Duodenal mucosa (tissue), 2 donors: ENCODE measurements around the gene SLC13A2.
"Not testable (repeated sequence)": the region's sequence is repeated elsewhere in the genome, so short reads cannot be mapped to it uniquely, and the experiment has no call there.

ENCODE experiments used
- H3K27ac ChIP-seq: one replicate; pipeline ENCODE4 v1.7.0; 2013; ENCODE audit warnings: low read depth, low read length
- H3K27me3 ChIP-seq, 2 donors: one replicate each; pipeline ENCODE4 v1.7.0; 2013; ENCODE audit warnings: low read length in 2 of 2, control low read depth in 1 of 2; ENCODE audit not compliant: insufficient read depth in 2 of 2, control insufficient read depth in 1 of 2
- H3K36me3 ChIP-seq, 2 donors: one replicate each; pipeline ENCODE4 v1.7.0; 2013; ENCODE audit warnings: low read length in 2 of 2, control low read depth in 1 of 2; ENCODE audit not compliant: insufficient read depth in 2 of 2, control insufficient read depth in 1 of 2
- H3K4me1 ChIP-seq, 2 donors: one replicate each; pipeline ENCODE4 v1.7.0; 2013; ENCODE audit warnings: low read length in 2 of 2, control low read depth in 1 of 2; ENCODE audit not compliant: insufficient read depth in 2 of 2, control insufficient read depth in 1 of 2
- H3K4me3 ChIP-seq, 2 donors: one replicate each; pipeline ENCODE4 v1.7.0; 2013; ENCODE audit warnings: low read length in 2 of 2, low read depth in 1 of 2
- H3K9ac ChIP-seq, 2 donors: one replicate each; pipeline ENCODE4 v1.7.0; 2013; ENCODE audit warnings: low read length in 2 of 2, low read depth in 1 of 2
- H3K9me3 ChIP-seq, 2 donors: one replicate each; pipeline ENCODE4 v1.7.0; 2013; ENCODE audit warnings: low read length in 2 of 2, control low read depth in 1 of 2; ENCODE audit not compliant: control insufficient read depth in 1 of 2

The SLC13A2 gene

GRCh38 chr17:28513476-28513875 lies 40.0 kb downstream of the SLC13A2 start:
- H3K9ac ChIP-seq, result no peak overlapping the region
- no peak overlapping the region for H3K4me3 ChIP-seq
- H3K27ac ChIP-seq, result no peak overlapping the region
- H3K9me3 ChIP-seq, result no peaks in the 10 kb centered on the region
- H3K4me1 ChIP-seq, result peaks cover 4 to 7% of the 10 kb centered on the region in 2 donors
- no peaks in the 10 kb centered on the region for H3K36me3 ChIP-seq
- peaks cover 17 to 19% of the 10 kb centered on the region in 2 donors for H3K27me3 ChIP-seq

- Histone ChIP-seq H3K36me3 (no peaks in the 10 kb centered on the region), H3K4me1 (peaks cover 4 to 11% of the 10 kb centered on the region in 2 donors), H3K4me3 (no peak overlapping the region), H3K9ac (no peak overlapping the region), H3K27ac (no peak overlapping the region), H3K27me3 (peaks cover 12 to 14% of the 10 kb centered on the region in 2 donors), H3K9me3 (no peaks in the 10 kb centered on the region)
Measured at GRCh38 chr17:28514561-28515002, 41.1 kb downstream of the SLC13A2 start.

GRCh38 chr17:28515518-28515917 lies 42.1 kb downstream of the SLC13A2 start:
- H3K36me3 ChIP-seq, result no peaks in the 10 kb centered on the region
- H3K27ac ChIP-seq, result no peak overlapping the region
- H3K9me3 ChIP-seq, result no peaks in the 10 kb centered on the region
- H3K4me1 ChIP-seq, result peaks cover 4 to 12% of the 10 kb centered on the region in 2 donors
- H3K9ac ChIP-seq, result no peak overlapping the region
- H3K4me3 ChIP-seq, result no peak overlapping the region
- peaks cover 6 to 9% of the 10 kb centered on the region in 2 donors for H3K27me3 ChIP-seq

- H3K9ac ChIP-seq, result no peak overlapping the region
- H3K4me1 ChIP-seq, result peaks cover 4 to 12% of the 10 kb centered on the region in 2 donors
- no peak overlapping the region for H3K27ac ChIP-seq
- no peaks in the 10 kb centered on the region for H3K9me3 ChIP-seq
- peaks cover 6 to 9% of the 10 kb centered on the region in 2 donors for H3K27me3 ChIP-seq
- H3K4me3 ChIP-seq, result no peak overlapping the region
- H3K36me3 ChIP-seq, result no peaks in the 10 kb centered on the region
Measured at GRCh38 chr17:28518132-28518531, 44.7 kb downstream of the SLC13A2 start.

GRCh38 chr17:28518578-28518977 lies 45.1 kb downstream of the SLC13A2 start:
- no peak overlapping the region for H3K27ac ChIP-seq
- H3K4me3 ChIP-seq, result no peak overlapping the region
- H3K9ac ChIP-seq, result no peak overlapping the region
- peaks cover 4 to 12% of the 10 kb centered on the region in 2 donors for H3K4me1 ChIP-seq
- no peaks in the 10 kb centered on the region for H3K36me3 ChIP-seq
- peaks cover 3 to 6% of the 10 kb centered on the region in 2 donors for H3K27me3 ChIP-seq
- no peaks in the 10 kb centered on the region for H3K9me3 ChIP-seq

GRCh38 chr17:28519236-28519635 lies 45.8 kb downstream of the SLC13A2 start:
- H3K4me1 ChIP-seq, result peaks cover 4 to 11% of the 10 kb centered on the region in 2 donors

GRCh38 chr17:28520687-28521086 lies 47.2 kb downstream of the SLC13A2 start:
- no peaks in the 10 kb centered on the region for H3K9me3 ChIP-seq
- H3K27me3 ChIP-seq, result no peaks in the 10 kb centered on the region
- no peak overlapping the region for H3K4me3 ChIP-seq
- no peak overlapping the region for H3K9ac ChIP-seq
- H3K4me1 ChIP-seq, result peaks cover 9% of the 10 kb centered on the region in 2 donors
- H3K27ac ChIP-seq, result no peak overlapping the region
- no peaks in the 10 kb centered on the region for H3K36me3 ChIP-seq

More at GRCh38 chr17:28519236-28519635, 45.8 kb downstream of the SLC13A2 start:
- Histone ChIP-seq H3K4me3 (no peak overlapping the region), H3K9me3 (no peaks in the 10 kb centered on the region), H3K36me3 (no peaks in the 10 kb centered on the region), H3K27me3 (no peaks in the 10 kb centered on the region), H3K27ac (no peak overlapping the region), H3K9ac (no peak overlapping the region)

GRCh38 chr17:28521311-28522085 lies 48.1 kb downstream of the SLC13A2 start:
- Histone ChIP-seq H3K9ac (no peak overlapping the region), H3K4me1 (peaks cover 9 to 12% of the 10 kb centered on the region in 2 donors), H3K9me3 (no peaks in the 10 kb centered on the region), H3K4me3 (no peak overlapping the region), H3K27ac (no peak overlapping the region), H3K36me3 (no peaks in the 10 kb centered on the region), H3K27me3 (no peaks in the 10 kb centered on the region)

- H3K4me1 ChIP-seq, result peaks cover 12 to 19% of the 10 kb centered on the region in 2 donors
- not testable (repeated sequence) for H3K27ac ChIP-seq, H3K36me3 ChIP-seq
Measured at GRCh38 chr17:28522281-28522680, 48.8 kb downstream of the SLC13A2 start.

GRCh38 chr17:28523186-28523585 lies 49.7 kb downstream of the SLC13A2 start:
- H3K4me3 ChIP-seq, result no peak overlapping the region
- H3K36me3 ChIP-seq, result no peaks in the 10 kb centered on the region
- no peak overlapping the region for H3K9ac ChIP-seq
- H3K27me3 ChIP-seq, result no peaks in the 10 kb centered on the region
- H3K27ac ChIP-seq, result no peak overlapping the region
- peaks cover 12 to 28% of the 10 kb centered on the region in 2 donors for H3K4me1 ChIP-seq
- H3K9me3 ChIP-seq, result no peaks in the 10 kb centered on the region

More at GRCh38 chr17:28522281-28522680, 48.8 kb downstream of the SLC13A2 start:
- H3K9me3 ChIP-seq, H3K27me3 ChIP-seq, H3K4me3 ChIP-seq, H3K9ac ChIP-seq: not testable (repeated sequence)
